GM10248 (cell line): ENCODE data around the gene LRRC4C.

Experiments used
- CTCF ChIA-PET: fragments of 300-600 bp; sonication (Branson Sonifier 250); formaldehyde crosslinking; extraction: SDS; loops from one replicate; lab custom pipeline; 2021; ENCODE audit warnings: antibody characterized with exemption; lab: Yijun Ruan, JAX
- POLR2A ChIA-PET: fragments of 350-650 bp; sonication (Branson Sonifier 250); formaldehyde crosslinking; extraction: SDS; loops from one replicate; lab custom pipeline; 2020; ENCODE audit warnings: antibody characterized with exemption; lab: Yijun Ruan, JAX
- DNase-seq: peaks from one replicate; pipeline ENCODE4 v3.0.0; 2012; ENCODE audit errors: extremely low spot score
- CTCF ChIP-seq: IDR thresholded peaks from 2 replicates; pipeline ENCODE4 v1.5.1; 2012; ENCODE audit warnings: mild to moderate bottlenecking, low read depth; ENCODE audit errors: extremely low read depth, missing control alignments, control extremely low read depth

Gene LRRC4C

GRCh38 chr11:40230821-40231220 is 1228.6 kb downstream of the LRRC4C start:
- TF ChIP-seq CTCF, result no peak
- DNase-seq, result no peak
- ChIA-PET CTCF (no interaction called here), POLR2A (no interaction called here)

GRCh38 chr11:40228662-40229061 is 1230.8 kb downstream of the LRRC4C start:
- TF ChIP-seq CTCF, result no peak
- CTCF ChIA-PET, result interaction anchor here (1.0 kb wide), 1 partner anchor 15 kb away, joined by 3 read pairs; no protein-coding TSS in a partner anchor
- DNase-seq, result no peak
- POLR2A ChIA-PET, result no interaction called here

GRCh38 chr11:40227730-40228129 is 1231.7 kb downstream of the LRRC4C start:
- CTCF ChIA-PET, result interaction anchor here (1.0 kb wide), 1 partner anchor 16 kb away, joined by 3 read pairs; no protein-coding TSS in a partner anchor
- TF ChIP-seq CTCF, result no peak

GRCh38 chr11:40226654-40227053 is 1232.8 kb downstream of the LRRC4C start:
- DNase-seq, result no peak
- TF ChIP-seq CTCF, result no peak
- CTCF ChIA-PET, result interaction anchor here (1.0 to 1.6 kb wide), 2 partner anchors 13 to 99 kb away, joined by 3 to 4 read pairs; no protein-coding TSS in a partner anchor
- POLR2A ChIA-PET, result no interaction called here

More at GRCh38 chr11:40227730-40228129, 1231.7 kb downstream of the LRRC4C start:
- POLR2A ChIA-PET, result no interaction called here
- DNase-seq, result no peak

GRCh38 chr11:40223596-40224330 is 1235.7 kb downstream of the LRRC4C start:
- TF ChIP-seq CTCF, result no peak
- ChIA-PET POLR2A (no interaction called here), CTCF (interaction anchor here (1.0 kb wide), 1 partner anchor 9 kb away, joined by 3 read pairs; no protein-coding TSS in a partner anchor)
- DNase-seq, result no peak

GRCh38 chr11:40219401-40219800 is 1240.1 kb downstream of the LRRC4C start:
- DNase-seq, result no peak
- ChIA-PET POLR2A (no interaction called here), CTCF (no interaction called here)
- no peak for TF ChIP-seq CTCF
